Measurements from ENCODE around the gene BPTF. TPM values are rescaled to one million over a fixed set of nuclear protein-coding genes. Genes with fewer than 3 reads are reported as not detected.
"Not testable (repeated sequence)": the region's sequence is repeated elsewhere in the genome, so short reads cannot be mapped to it uniquely, and the experiment has no call there.

Gene BPTF
- total RNA-seq, 1 donor from 2014 or later = 135 TPM

DNA sequence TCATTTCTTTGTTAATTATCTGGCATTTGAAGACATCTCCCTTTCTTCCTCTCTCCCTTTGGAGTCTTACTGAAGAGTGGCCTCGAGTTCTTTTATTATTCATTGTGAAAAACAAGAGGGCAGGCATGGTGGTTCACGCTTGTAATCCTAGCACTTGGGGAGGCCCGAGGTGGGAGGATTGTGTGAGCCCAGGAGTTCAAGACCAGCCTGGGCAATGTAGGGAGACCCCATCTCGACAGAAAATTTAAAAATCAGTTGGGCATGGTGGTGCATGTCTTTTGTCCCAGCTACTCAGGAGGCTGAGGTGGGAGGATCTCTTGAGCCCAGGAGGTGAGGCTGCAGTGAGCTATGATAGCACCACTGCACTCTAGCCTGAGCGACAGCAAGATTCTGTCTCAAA, 20.1 kb downstream of the BPTF start:
- no peaks in the 10 kb centered on the region for H3K27me3 Mint-ChIP-seq
- no peaks in the 10 kb centered on the region for H3K9me3 Mint-ChIP-seq
- TF ChIP-seq, protein P1, sequence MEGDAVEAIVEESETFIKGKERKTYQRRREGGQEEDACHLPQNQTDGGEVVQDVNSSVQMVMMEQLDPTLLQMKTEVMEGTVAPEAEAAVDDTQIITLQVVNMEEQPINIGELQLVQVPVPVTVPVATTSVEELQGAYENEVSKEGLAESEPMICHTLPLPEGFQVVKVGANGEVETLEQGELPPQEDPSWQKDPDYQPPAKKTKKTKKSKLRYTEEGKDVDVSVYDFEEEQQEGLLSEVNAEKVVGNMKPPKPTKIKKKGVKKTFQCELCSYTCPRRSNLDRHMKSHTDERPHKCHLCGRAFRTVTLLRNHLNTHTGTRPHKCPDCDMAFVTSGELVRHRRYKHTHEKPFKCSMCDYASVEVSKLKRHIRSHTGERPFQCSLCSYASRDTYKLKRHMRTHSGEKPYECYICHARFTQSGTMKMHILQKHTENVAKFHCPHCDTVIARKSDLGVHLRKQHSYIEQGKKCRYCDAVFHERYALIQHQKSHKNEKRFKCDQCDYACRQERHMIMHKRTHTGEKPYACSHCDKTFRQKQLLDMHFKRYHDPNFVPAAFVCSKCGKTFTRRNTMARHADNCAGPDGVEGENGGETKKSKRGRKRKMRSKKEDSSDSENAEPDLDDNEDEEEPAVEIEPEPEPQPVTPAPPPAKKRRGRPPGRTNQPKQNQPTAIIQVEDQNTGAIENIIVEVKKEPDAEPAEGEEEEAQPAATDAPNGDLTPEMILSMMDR (conservative IDR thresholded peaks at IDR 0.05) = no peak
- no peak overlapping the region for H3K4me3 Mint-ChIP-seq
- H3K4me1 Mint-ChIP-seq (ENCODE audit: unreplicated experiment) = no peaks in the 10 kb centered on the region
- DNase-seq (ENCODE audit: extremely low spot score, unreplicated experiment) = no peak
- H3K36me3 Mint-ChIP-seq = peaks cover 6% of the 10 kb centered on the region
- H3K27ac Mint-ChIP-seq = no peak overlapping the region

GRCh38 chr17:67848189-67848588, 22.9 kb downstream of the BPTF start:
- not testable (repeated sequence) for H3K4me3 Mint-ChIP-seq; H3K36me3 Mint-ChIP-seq; H3K27ac Mint-ChIP-seq; DNase-seq (ENCODE audit: extremely low spot score, unreplicated experiment); H3K4me1 Mint-ChIP-seq (ENCODE audit: unreplicated experiment); H3K9me3 Mint-ChIP-seq; H3K27me3 Mint-ChIP-seq

- H3K27me3 Mint-ChIP-seq; H3K4me3 Mint-ChIP-seq; H3K36me3 Mint-ChIP-seq; H3K9me3 Mint-ChIP-seq; H3K4me1 Mint-ChIP-seq (ENCODE audit: unreplicated experiment); DNase-seq (ENCODE audit: extremely low spot score, unreplicated experiment); H3K27ac Mint-ChIP-seq: not testable (repeated sequence)
Observed at GRCh38 chr17:67848846-67849245, 23.5 kb downstream of the BPTF start.

GRCh38 chr17:67850991-67851631, 25.8 kb downstream of the BPTF start:
- Mint-ChIP-seq H3K27ac (peak overlapping the region; percentile 35), H3K4me3 (no peak overlapping the region)

GRCh38 chr17:67853703-67854102, 28.4 kb downstream of the BPTF start:
- no peaks in the 10 kb centered on the region for H3K9me3 Mint-ChIP-seq
- H3K4me1 Mint-ChIP-seq (ENCODE audit: unreplicated experiment) = peaks cover 25% of the 10 kb centered on the region
- peaks cover 30% of the 10 kb centered on the region for H3K36me3 Mint-ChIP-seq

More at GRCh38 chr17:67850991-67851631, 25.8 kb downstream of the BPTF start:
- peaks cover 25% of the 10 kb centered on the region for H3K36me3 Mint-ChIP-seq
- TF ChIP-seq, protein P1 (conservative IDR thresholded peaks at IDR 0.05) = no peak
- H3K27me3 Mint-ChIP-seq = no peaks in the 10 kb centered on the region
- no peaks in the 10 kb centered on the region for H3K9me3 Mint-ChIP-seq
- peaks cover 13% of the 10 kb centered on the region for H3K4me1 Mint-ChIP-seq (ENCODE audit: unreplicated experiment)
- DNase-seq (ENCODE audit: extremely low spot score, unreplicated experiment) = no peak

GRCh38 chr17:67854378-67854777, 29.1 kb downstream of the BPTF start:
- Mint-ChIP-seq H3K4me3 (no peak overlapping the region), H3K36me3 (peaks cover 25% of the 10 kb centered on the region)
- TF ChIP-seq, protein P1 (conservative IDR thresholded peaks at IDR 0.05) = no peak

More at GRCh38 chr17:67853703-67854102, 28.4 kb downstream of the BPTF start:
- DNase-seq (ENCODE audit: extremely low spot score, unreplicated experiment) = no peak
- TF ChIP-seq, protein P1 (conservative IDR thresholded peaks at IDR 0.05) = no peak
- no peak overlapping the region for H3K4me3 Mint-ChIP-seq
- H3K27me3 Mint-ChIP-seq = no peaks in the 10 kb centered on the region
- no peak overlapping the region for H3K27ac Mint-ChIP-seq

More at GRCh38 chr17:67854378-67854777, 29.1 kb downstream of the BPTF start:
- no peak for DNase-seq (ENCODE audit: extremely low spot score, unreplicated experiment)
- H3K9me3 Mint-ChIP-seq = no peaks in the 10 kb centered on the region
- H3K27ac Mint-ChIP-seq = no peak overlapping the region
- peaks cover 25% of the 10 kb centered on the region for H3K4me1 Mint-ChIP-seq (ENCODE audit: unreplicated experiment)
- no peaks in the 10 kb centered on the region for H3K27me3 Mint-ChIP-seq

Data from type B pancreatic cell (in vitro differentiated cells).